Astrocyte (in vitro differentiated cells and primary cell): Measurements from ENCODE around the gene AZIN2. TPM values are rescaled to one million over a fixed set of nuclear protein-coding genes. Genes with fewer than 3 reads are reported as not detected.
A peak's percentile ranks its signal among the peaks of the same experiment; 100 is the strongest.

Experiments used
- DNase-seq: peaks from one replicate; pipeline ENCODE4 v3.0.0-alpha.2; 2010; ENCODE audit warnings: low read depth
- FAIRE-seq: peaks from 2 replicates; lab custom pipeline; 2011; peaks lifted over from hg19 to GRCh38; lab: Jason Lieb, UNC
- H2AFZ ChIP-seq: 2 replicates; pipeline ENCODE4 v1.6.0; 2012; ENCODE audit warnings: low read depth, low read length, inconsistent platforms
- H3K27ac ChIP-seq: 2 replicates; pipeline ENCODE4 v1.5.1; 2011; ENCODE audit warnings: low read depth, low read length, inconsistent platforms
- H3K27me3 ChIP-seq: 2 replicates; pipeline ENCODE4 v1.6.0; 2011; ENCODE audit warnings: low read length, inconsistent platforms; ENCODE audit not compliant: insufficient read depth
- H3K36me3 ChIP-seq: 2 replicates; pipeline ENCODE4 v1.5.1; 2011; ENCODE audit warnings: low read length, inconsistent platforms; ENCODE audit not compliant: insufficient read depth
- H3K4me1 ChIP-seq: 2 replicates; pipeline ENCODE4 v1.5.1; 2011; ENCODE audit warnings: low read length, inconsistent platforms; ENCODE audit not compliant: insufficient read depth
- H3K4me2 ChIP-seq: 2 replicates; pipeline ENCODE4 v1.6.0; 2012; ENCODE audit warnings: low read length, inconsistent platforms
- H3K4me3 ChIP-seq: 2 replicates; pipeline ENCODE4 v1.5.1; 2011; ENCODE audit warnings: low read depth, mild to moderate bottlenecking, low read length, inconsistent platforms; ENCODE audit not compliant: insufficient read depth
- H3K79me2 ChIP-seq: 2 replicates; pipeline ENCODE4 v1.6.0; 2012; ENCODE audit warnings: mild to moderate bottlenecking, low read length, inconsistent platforms; ENCODE audit not compliant: insufficient read depth
- H3K9ac ChIP-seq: 2 replicates; pipeline ENCODE4 v1.6.0; 2012; ENCODE audit warnings: mild to moderate bottlenecking, low read length, inconsistent platforms
- H3K9me3 ChIP-seq: 2 replicates; pipeline ENCODE4 v1.5.1; 2012; ENCODE audit warnings: low read depth, mild to moderate bottlenecking, low read length, inconsistent platforms; ENCODE audit not compliant: insufficient read depth
- H4K20me1 ChIP-seq: 2 replicates; pipeline ENCODE4 v1.6.0; 2012; ENCODE audit warnings: low read length, inconsistent platforms; ENCODE audit not compliant: insufficient read depth
- H3K27ac Mint-ChIP-seq: one replicate; pipeline ENCODE4 v1.8.0; 2021; ENCODE audit warnings: mild to moderate bottlenecking, mixed read lengths; ENCODE audit not compliant: unreplicated experiment
- H3K27me3 Mint-ChIP-seq: one replicate; pipeline ENCODE4 v1.8.0; 2021; ENCODE audit warnings: low read depth, mixed read lengths; ENCODE audit not compliant: unreplicated experiment
- H3K36me3 Mint-ChIP-seq: one replicate; pipeline ENCODE4 v1.8.0; 2021; ENCODE audit warnings: low read depth, mixed read lengths; ENCODE audit not compliant: unreplicated experiment
- H3K4me1 Mint-ChIP-seq: one replicate; pipeline ENCODE4 v1.8.0; 2021; ENCODE audit warnings: low read depth, mixed read lengths; ENCODE audit not compliant: unreplicated experiment
- H3K4me3 Mint-ChIP-seq: one replicate; pipeline ENCODE4 v1.8.0; 2021; ENCODE audit warnings: mild to moderate bottlenecking, moderate library complexity, mixed read lengths; ENCODE audit not compliant: unreplicated experiment
- H3K9me3 Mint-ChIP-seq: one replicate; pipeline ENCODE4 v1.8.0; 2021; ENCODE audit warnings: mild to moderate bottlenecking, mixed read lengths; ENCODE audit not compliant: unreplicated experiment
- EZH2 ChIP-seq: IDR thresholded peaks from 2 replicates; pipeline ENCODE4 v1.6.1; 2012; ENCODE audit warnings: mild to moderate bottlenecking, low read length, inconsistent platforms; ENCODE audit not compliant: insufficient read depth
- total RNA-seq: library from RNA; stranded (reverse); gene quantifications from 2 replicates; pipeline ENCODE4 v1.2.1, GENCODE V29; 2021
- TF ChIP-seq, protein P1 (sequence below): IDR thresholded peaks from 2 replicates; pipeline ENCODE4 v1.5.1; 2011; ENCODE audit warnings: low read depth, mild to moderate bottlenecking, inconsistent platforms, low read length, moderate library complexity; ENCODE audit not compliant: insufficient read depth

Gene AZIN2
- total RNA-seq, 1 donor from 2014 or later: 10.1 TPM

DNA sequence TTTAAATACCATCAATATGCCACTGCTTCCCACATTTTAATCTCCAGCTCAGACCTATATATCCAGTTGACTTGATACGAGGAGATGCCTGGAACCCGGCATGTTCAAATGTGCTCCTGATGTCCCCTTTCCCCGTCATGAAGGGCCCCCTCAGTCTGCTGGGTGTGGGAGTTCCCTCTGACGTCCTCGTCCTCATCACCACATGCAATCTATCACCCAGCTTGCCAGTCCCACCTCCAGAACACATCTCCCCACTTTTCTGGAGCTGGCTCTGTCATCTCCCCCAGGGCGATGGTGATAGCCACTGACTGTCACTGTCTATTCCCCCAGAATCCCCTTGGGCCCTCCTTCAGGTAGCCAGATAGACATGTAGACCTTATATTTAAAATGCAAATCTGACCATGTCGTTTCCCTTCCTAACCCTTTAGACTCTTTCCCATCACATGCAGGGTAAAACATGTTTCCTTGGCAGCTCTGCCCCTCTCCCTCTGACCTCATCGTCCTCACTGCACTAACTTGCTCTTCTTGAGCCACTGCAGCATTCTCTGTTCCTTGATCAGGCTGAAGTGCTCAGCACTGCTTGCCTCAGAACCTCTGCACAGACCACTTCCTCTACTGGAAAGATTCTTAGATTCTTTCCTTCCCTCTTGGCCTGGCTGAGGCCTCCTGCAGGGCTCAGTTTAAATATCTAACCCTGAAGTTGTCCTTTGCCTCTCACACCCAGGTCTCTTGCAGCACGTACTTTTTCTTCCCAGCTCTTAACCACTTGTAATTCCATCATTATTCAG, 7.4 kb downstream of the AZIN2 start:
- H3K27me3 ChIP-seq: no peaks in the 10 kb centered on the region
- Mint-ChIP-seq H3K27me3 (peaks cover 7% of the 10 kb centered on the region), H3K9me3 (no peaks in the 10 kb centered on the region), H3K4me3 (no peak overlapping the region), H3K4me1 (peaks cover 22% of the 10 kb centered on the region), H3K27ac (peak overlapping the region; percentile 70), H3K36me3 (peaks cover 14% of the 10 kb centered on the region)
- FAIRE-seq (no peak), DNase-seq (no peak)
- TF ChIP-seq EZH2: no peak
- TF ChIP-seq, protein P1, sequence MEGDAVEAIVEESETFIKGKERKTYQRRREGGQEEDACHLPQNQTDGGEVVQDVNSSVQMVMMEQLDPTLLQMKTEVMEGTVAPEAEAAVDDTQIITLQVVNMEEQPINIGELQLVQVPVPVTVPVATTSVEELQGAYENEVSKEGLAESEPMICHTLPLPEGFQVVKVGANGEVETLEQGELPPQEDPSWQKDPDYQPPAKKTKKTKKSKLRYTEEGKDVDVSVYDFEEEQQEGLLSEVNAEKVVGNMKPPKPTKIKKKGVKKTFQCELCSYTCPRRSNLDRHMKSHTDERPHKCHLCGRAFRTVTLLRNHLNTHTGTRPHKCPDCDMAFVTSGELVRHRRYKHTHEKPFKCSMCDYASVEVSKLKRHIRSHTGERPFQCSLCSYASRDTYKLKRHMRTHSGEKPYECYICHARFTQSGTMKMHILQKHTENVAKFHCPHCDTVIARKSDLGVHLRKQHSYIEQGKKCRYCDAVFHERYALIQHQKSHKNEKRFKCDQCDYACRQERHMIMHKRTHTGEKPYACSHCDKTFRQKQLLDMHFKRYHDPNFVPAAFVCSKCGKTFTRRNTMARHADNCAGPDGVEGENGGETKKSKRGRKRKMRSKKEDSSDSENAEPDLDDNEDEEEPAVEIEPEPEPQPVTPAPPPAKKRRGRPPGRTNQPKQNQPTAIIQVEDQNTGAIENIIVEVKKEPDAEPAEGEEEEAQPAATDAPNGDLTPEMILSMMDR: no peak
- H3K27ac ChIP-seq: no peak overlapping the region
- H3K9me3 ChIP-seq: no peaks in the 10 kb centered on the region
- no peak overlapping the region for H3K9ac ChIP-seq
- H3K4me2 ChIP-seq: no peak overlapping the region
- H3K4me1 ChIP-seq: no peaks in the 10 kb centered on the region
- H3K4me3 ChIP-seq: no peak overlapping the region
- H3K36me3 ChIP-seq: no peaks in the 10 kb centered on the region
- peaks cover 19% of the 10 kb centered on the region for H4K20me1 ChIP-seq
- H2AFZ ChIP-seq: no peak overlapping the region
- no peaks in the 10 kb centered on the region for H3K79me2 ChIP-seq

DNA sequence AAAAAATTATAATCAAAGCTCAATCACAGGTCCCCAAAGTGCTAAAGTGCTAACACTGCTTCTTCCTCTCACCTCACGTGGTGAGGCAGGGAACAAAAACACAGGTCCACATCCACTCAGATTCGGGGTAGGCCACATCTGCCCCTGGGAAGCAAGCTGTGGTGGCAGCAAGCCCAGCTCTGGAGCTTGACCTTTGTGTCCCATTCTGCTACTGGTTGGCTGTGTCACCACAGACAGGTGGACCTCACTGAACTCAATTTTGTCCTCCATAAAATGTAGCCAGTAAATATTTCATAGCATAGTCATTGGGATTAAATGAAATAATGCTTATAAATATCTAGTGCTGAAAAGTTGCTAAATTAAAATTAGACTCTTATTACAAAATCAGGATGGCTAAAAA, 8.5 kb downstream of the AZIN2 start:
- Histone ChIP-seq H3K9me3 (no peaks in the 10 kb centered on the region), H2AFZ (no peak overlapping the region), H3K9ac (no peak overlapping the region), H3K27me3 (no peaks in the 10 kb centered on the region), H3K36me3 (no peaks in the 10 kb centered on the region), H3K4me1 (no peaks in the 10 kb centered on the region), H4K20me1 (peaks cover 11% of the 10 kb centered on the region), H3K27ac (no peak overlapping the region), H3K4me3 (no peak overlapping the region), H3K4me2 (no peak overlapping the region), H3K79me2 (no peaks in the 10 kb centered on the region)
- peaks cover 14% of the 10 kb centered on the region for H3K36me3 Mint-ChIP-seq
- DNase-seq (no peak), FAIRE-seq (no peak)
- no peak overlapping the region for H3K4me3 Mint-ChIP-seq
- no peaks in the 10 kb centered on the region for H3K9me3 Mint-ChIP-seq
- H3K27me3 Mint-ChIP-seq: peaks cover 3% of the 10 kb centered on the region
- TF ChIP-seq, protein P1: no peak
- H3K4me1 Mint-ChIP-seq: peaks cover 22% of the 10 kb centered on the region
- H3K27ac Mint-ChIP-seq: no peak overlapping the region

DNA sequence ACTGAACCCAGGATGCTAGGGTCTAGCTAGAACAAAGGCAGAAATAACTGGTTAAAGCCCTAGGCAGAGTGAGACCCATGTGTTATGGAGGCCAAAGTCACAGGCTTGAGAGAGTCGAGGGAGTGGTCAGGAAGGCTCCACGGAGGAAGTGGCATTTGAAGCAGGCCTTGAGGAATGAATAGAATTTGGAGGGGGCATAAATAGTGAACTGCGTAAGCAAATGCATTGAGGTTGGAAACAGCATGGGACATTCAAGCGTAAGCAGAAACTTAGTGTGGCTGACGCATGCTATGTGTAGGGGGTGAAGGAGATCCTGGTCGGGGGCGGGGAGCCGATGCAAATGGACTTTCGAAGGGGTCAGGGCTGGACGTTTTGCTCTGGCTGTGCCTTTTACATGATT, 11.5 kb downstream of the AZIN2 start:
- Mint-ChIP-seq H3K27me3 (no peaks in the 10 kb centered on the region), H3K4me1 (peaks cover 23% of the 10 kb centered on the region), H3K9me3 (no peaks in the 10 kb centered on the region), H3K27ac (no peak overlapping the region), H3K36me3 (peaks cover 21% of the 10 kb centered on the region), H3K4me3 (no peak overlapping the region)
- no peaks in the 10 kb centered on the region for H4K20me1 ChIP-seq
- no peaks in the 10 kb centered on the region for H3K79me2 ChIP-seq
- FAIRE-seq (no peak), DNase-seq (no peak)
- H3K4me2 ChIP-seq: no peak overlapping the region
- TF ChIP-seq, protein P1: no peak
- no peak for TF ChIP-seq EZH2
- H3K36me3 ChIP-seq: no peaks in the 10 kb centered on the region
- H3K27me3 ChIP-seq: no peaks in the 10 kb centered on the region
- H3K9me3 ChIP-seq: no peaks in the 10 kb centered on the region
- H3K4me1 ChIP-seq: peaks cover 11% of the 10 kb centered on the region
- H3K27ac ChIP-seq: no peak overlapping the region
- H2AFZ ChIP-seq: no peak overlapping the region
- H3K4me3 ChIP-seq: no peak overlapping the region
- no peak overlapping the region for H3K9ac ChIP-seq
